22Rv1 (cell line): Measurements from ENCODE around the gene FLYWCH1.

Experiments used
- ZFX ChIP-seq: fragments of 450-650 bp; IDR thresholded peaks from 2 replicates; pipeline ENCODE4 v1.6.1; 2017; ENCODE audit warnings: antibody characterized with exemption, borderline replicate concordance
- TF ChIP-seq, protein P1 (sequence below): fragments of 450-650 bp; IDR thresholded peaks from 2 replicates; pipeline ENCODE4 v1.5.1; 2017; ENCODE audit warnings: mild to moderate bottlenecking

DNA sequence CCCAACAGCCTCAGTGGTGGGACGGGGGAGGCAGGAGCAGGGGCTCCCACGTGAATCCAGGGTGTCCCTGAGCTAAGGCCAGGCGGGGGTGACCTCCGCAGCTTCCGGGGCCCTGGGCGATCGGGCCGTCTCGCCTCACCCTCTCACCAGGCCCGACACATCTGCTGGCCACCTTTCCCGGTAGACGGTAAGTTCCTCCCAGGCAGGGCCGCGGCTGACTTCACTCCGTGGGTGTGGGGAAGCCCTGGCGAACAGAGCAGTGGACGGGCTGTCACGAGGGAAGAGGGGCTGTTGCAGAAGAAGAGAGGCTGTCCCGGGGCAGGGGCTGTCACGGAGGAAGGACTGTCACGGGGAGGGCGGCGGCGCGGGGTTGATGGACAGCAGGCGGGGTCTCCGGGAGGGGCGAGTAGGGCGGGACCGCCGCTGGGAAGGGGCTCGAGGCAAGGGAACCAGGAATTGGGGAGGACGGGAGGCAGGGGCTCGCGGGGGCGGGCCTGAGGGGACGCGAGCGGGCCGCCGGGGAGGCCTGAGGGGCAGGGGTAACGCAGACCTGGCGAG lies 68.0 kb downstream of the FLYWCH1 start:
- TF ChIP-seq, protein P1, sequence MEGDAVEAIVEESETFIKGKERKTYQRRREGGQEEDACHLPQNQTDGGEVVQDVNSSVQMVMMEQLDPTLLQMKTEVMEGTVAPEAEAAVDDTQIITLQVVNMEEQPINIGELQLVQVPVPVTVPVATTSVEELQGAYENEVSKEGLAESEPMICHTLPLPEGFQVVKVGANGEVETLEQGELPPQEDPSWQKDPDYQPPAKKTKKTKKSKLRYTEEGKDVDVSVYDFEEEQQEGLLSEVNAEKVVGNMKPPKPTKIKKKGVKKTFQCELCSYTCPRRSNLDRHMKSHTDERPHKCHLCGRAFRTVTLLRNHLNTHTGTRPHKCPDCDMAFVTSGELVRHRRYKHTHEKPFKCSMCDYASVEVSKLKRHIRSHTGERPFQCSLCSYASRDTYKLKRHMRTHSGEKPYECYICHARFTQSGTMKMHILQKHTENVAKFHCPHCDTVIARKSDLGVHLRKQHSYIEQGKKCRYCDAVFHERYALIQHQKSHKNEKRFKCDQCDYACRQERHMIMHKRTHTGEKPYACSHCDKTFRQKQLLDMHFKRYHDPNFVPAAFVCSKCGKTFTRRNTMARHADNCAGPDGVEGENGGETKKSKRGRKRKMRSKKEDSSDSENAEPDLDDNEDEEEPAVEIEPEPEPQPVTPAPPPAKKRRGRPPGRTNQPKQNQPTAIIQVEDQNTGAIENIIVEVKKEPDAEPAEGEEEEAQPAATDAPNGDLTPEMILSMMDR = no peak
- TF ChIP-seq ZFX = no peak
